GM18507 (cell line): ENCODE results near the gene TERT.
"Not testable (repeated sequence)": the region's sequence is repeated elsewhere in the genome, so short reads cannot be mapped to it uniquely, and the experiment has no call there.

ENCODE experiments used
- DNase-seq: peaks from one replicate; pipeline ENCODE4 v3.0.0; 2011; ENCODE audit warnings: low read depth; ENCODE audit not compliant: insufficient read length; ENCODE audit errors: extremely low spot score
- FAIRE-seq: peaks from 2 replicates; lab custom pipeline; 2011; peaks lifted over from hg19 to GRCh38; lab: Jason Lieb, UNC

Gene TERT

GRCh38 chr5:1294835-1295649 is at the start of gene TERT:
TERT (minus strand) TSS chr5:1295068; CDS start chr5:1294989, 79 bp downstream.
- no peak for DNase-seq
- no peak for FAIRE-seq

- no peak for DNase-seq
- no peak for FAIRE-seq
Observed at GRCh38 chr5:1343931-1344901, 49.3 kb upstream of the TERT start.

DNA sequence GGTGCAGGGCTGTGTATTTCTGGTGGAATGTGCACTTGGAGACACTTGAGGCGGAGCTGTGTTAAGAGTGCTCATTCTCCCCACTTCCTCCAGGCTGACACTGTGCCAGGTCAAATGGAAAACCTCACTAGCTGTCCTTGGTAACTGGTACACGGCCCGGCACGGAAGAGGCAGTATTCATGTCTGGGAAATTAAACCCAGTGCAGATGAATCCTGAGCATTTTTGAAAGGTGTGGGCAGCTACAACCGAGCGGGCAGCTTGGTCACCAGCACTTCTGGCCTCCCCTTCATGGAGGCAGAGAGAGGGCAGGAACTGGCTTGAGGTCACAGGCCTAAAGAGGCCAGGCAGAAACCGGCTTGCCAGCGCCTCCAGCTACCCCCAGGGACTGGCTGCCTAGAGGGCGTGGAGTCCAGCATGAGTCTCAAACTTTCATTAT is 48.5 kb upstream of the TERT start:
- no peak for DNase-seq

DNA sequence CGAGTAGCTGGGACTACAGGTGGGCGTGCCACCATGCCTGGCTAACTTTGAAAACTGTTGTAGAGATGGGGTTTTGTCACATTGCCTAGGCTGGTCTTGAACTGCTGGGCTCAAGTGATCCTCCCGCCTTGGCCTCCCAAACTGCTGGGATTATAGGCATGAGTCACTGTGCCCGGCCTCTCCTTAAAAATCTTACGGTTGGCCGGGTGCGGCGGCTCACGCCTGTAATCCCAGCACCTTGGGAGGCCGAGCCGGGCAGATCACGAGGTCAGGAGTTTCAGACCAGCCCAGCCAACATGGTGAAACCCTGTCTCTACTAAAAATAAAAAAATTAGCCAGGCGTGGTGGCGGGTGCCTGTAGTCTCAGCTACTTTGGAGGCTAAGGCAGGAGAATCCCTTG is 47.8 kb upstream of the TERT start:
- DNase-seq, FAIRE-seq: not testable (repeated sequence)

More for the DNA sequence above, 48.5 kb upstream of the TERT start:
- FAIRE-seq: no peak

- FAIRE-seq (no peak), DNase-seq (no peak)
Observed at GRCh38 chr5:1342268-1342667, 47.4 kb upstream of the TERT start.

DNA sequence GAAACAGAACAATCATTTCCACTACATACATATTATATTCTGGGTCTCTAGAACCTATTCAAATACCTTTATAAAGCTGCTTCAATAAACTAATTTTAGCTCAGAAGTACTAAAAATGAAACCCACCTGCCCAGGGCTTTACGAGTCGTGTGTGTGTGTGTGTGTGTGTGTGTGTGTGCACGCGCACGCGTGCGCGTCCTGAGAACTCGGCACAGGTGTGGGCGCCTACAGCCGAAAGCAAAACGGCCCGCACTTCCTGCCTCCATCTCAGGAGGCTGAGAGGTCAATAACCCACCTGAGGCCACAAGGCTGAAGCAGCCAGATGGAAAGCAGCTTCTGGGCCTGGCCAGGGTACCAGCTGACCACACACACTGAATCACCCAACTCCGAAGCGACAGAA is 47.0 kb upstream of the TERT start:
- no peak for FAIRE-seq
- no peak for DNase-seq

DNA sequence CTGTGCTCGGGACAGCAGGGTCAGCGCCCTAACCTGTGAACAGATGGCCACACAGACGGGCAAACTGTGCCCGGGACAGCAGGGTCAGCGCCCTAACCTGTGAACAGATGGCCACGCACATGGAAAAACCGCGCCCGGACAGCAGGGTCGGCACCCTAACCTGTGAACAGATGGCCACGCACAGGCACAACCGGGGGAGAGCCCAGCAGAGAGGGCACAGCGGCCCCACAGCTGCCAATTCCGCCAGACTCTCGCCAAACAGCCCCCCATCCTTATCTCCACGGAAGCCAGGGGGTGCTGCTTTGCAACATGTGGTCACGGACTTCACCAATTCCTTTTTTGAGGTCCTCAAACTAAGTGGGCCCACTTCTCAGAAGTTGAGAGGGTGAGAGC is 44.9 kb upstream of the TERT start:
- not testable (repeated sequence) for DNase-seq, FAIRE-seq

- not testable (repeated sequence) for FAIRE-seq, DNase-seq
Observed at GRCh38 chr5:1339139-1339817, 44.4 kb upstream of the TERT start.

- FAIRE-seq (no peak), DNase-seq (no peak)
Observed at GRCh38 chr5:1338506-1339070, 43.7 kb upstream of the TERT start.

DNA sequence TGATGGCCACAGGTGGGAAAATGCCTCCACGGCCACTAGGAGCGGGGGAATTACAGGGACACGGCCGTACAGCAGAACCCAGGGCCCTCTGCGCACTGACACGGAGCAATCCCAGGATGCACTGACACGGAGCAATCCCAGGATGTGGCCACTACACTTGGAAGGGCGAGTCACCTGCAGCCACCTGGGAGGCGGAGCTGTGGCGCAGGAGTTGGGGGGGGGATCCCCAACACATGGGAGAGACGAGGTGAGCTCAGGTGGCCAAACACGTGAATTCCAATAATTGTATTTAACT is 43.3 kb upstream of the TERT start:
- DNase-seq (no peak), FAIRE-seq (no peak)

- no peak for FAIRE-seq
- DNase-seq: no peak
Observed at GRCh38 chr5:1337489-1338195, 42.8 kb upstream of the TERT start.

- DNase-seq (no peak), FAIRE-seq (no peak)
Observed at GRCh38 chr5:1336749-1337488, 42.1 kb upstream of the TERT start.

- DNase-seq (no peak), FAIRE-seq (no peak)
Observed at GRCh38 chr5:1336106-1336561, 41.3 kb upstream of the TERT start.

DNA sequence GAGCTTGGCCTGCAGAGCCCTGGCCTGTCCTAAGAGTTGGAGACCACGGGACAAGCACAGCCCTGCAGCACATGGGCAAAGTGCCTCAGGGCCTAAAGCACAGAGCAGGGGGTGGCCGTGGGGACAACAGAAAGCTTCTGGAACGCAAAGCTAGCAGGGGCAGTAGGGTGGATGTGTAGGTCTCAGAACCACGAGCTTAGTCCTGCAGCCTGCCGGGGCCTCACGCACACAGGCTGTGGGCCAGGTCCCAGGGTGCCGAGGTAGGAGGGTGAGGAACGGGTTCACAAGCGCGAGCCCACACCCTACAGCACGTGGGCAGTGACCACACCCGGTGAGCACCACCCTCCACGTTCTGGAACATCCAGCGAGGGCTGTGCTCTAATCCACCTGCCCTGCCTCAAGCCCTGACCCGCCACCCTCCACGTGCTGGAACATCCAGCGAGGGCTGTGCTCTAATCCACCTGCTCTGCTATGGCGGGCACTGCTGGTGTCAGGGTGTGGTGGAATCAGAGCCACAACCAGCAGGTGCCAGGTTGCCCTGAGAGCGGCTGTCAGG is 40.8 kb upstream of the TERT start:
- DNase-seq (no peak), FAIRE-seq (no peak)

DNA sequence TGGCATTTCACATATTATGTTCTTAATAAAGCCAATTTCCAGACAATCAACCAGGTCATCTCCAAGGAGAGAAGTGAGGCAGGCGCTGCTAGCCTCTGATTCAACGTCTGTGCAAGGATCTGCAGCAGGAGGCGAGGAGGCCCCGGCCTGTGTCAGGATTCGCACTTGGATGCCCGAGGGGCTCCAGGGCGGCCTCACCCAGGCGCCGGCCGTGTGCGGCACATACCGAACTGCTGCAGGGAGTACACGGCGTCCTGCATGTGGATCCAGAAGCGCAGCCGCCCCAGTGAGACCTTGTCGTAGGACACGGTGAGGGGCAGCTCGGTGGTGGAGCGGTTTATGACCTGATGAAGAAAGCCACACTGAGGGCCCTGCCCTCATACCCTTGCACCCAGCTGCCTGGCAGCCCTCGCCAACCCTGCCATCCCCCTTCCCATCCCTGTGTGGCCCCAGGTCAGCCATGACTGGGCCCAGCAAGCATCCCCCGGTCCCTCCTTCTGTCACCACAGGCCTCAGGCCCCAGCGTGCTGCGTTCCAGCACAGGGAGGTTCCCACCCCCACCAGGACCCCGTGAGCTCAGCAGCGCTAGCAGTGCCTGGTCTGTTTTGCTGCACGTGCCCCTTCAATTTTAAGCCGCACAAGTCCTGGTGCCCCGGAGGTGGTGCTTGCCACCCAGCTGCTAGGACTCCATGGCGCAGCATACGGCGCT is 40.1 kb upstream of the TERT start:
- DNase-seq: no peak
- FAIRE-seq: no peak

GRCh38 chr5:1333986-1334385 is 39.1 kb upstream of the TERT start:
- DNase-seq (no peak), FAIRE-seq (no peak)

- DNase-seq, FAIRE-seq: not testable (repeated sequence)
Observed at GRCh38 chr5:1333286-1333685, 38.4 kb upstream of the TERT start.
